Neural cell (in vitro differentiated cells): Measurements from ENCODE around the gene RNF149. TPM values are rescaled to one million over a fixed set of nuclear protein-coding genes. Genes with fewer than 3 reads are reported as not detected.

ENCODE experiments used
- H2AFZ ChIP-seq: fragments of 200-600, 300-800 bp; sonication (generic), shearing (Covaris generic); 2 replicates; pipeline ENCODE4 v1.6.0; 2014; ENCODE audit warnings: low read depth, mild to moderate bottlenecking, antibody characterized with exemption, low read length, moderate library complexity
- H3F3A ChIP-seq: fragments of 200-600 bp; shearing (Covaris generic); 2 replicates; pipeline ENCODE4 v1.6.1; 2016; ENCODE audit warnings: mild to moderate bottlenecking, moderate library complexity, mixed read lengths, antibody characterized with exemption, low read length; ENCODE audit not compliant: insufficient read depth, poor library complexity, severe bottlenecking
- H3K27ac ChIP-seq: fragments of 200-600, 300-800 bp; sonication (generic), shearing (Covaris generic); 2 replicates; pipeline ENCODE4 v1.5.1; 2014; ENCODE audit warnings: mild to moderate bottlenecking, low read length, moderate library complexity
- H3K27me3 ChIP-seq: fragments of 300-800, 200-600 bp; sonication (generic), shearing (Covaris generic); 2 replicates; pipeline ENCODE4 v1.6.0; 2014; ENCODE audit warnings: mild to moderate bottlenecking, low read depth, low read length, moderate library complexity; ENCODE audit not compliant: insufficient read depth
- H3K36me3 ChIP-seq: fragments of 300-800, 200-600 bp; sonication (generic), shearing (Covaris generic); 2 replicates; pipeline ENCODE4 v1.5.1; 2014; ENCODE audit warnings: mild to moderate bottlenecking, antibody characterized with exemption, low read length, moderate library complexity; ENCODE audit not compliant: insufficient read depth
- H3K4me2 ChIP-seq: fragments of 300-800, 200-600 bp; sonication (generic), shearing (Covaris generic); 2 replicates; pipeline ENCODE4 v1.6.0; 2014; ENCODE audit warnings: mild to moderate bottlenecking, low read length
- H3K4me3 ChIP-seq: fragments of 300-800, 200-600 bp; sonication (generic), shearing (Covaris generic); 2 replicates; pipeline ENCODE4 v1.5.1; 2014; ENCODE audit warnings: mild to moderate bottlenecking, low read length, moderate library complexity
- H3K79me2 ChIP-seq: fragments of 200-600 bp; shearing (Covaris generic); replicated peaks from 2 replicates; pipeline ENCODE4 v1.6.0; 2014; ENCODE audit warnings: mild to moderate bottlenecking, low read length, moderate library complexity; ENCODE audit not compliant: insufficient read depth
- H3K9ac ChIP-seq: fragments of 300-800, 200-600 bp; sonication (generic), shearing (Covaris generic); 2 replicates; pipeline ENCODE4 v1.6.1; 2016; ENCODE audit warnings: mild to moderate bottlenecking, low read length, mixed read lengths
- H3K9me2 ChIP-seq: fragments of 200-600 bp; shearing (Covaris generic); 2 replicates; pipeline ENCODE4 v1.6.1; 2016; ENCODE audit warnings: mild to moderate bottlenecking, low read length, mixed read lengths; ENCODE audit not compliant: insufficient read depth
- H3K9me3 ChIP-seq: fragments of 200-600, 300-800 bp; sonication (generic), shearing (Covaris generic); 2 replicates; pipeline ENCODE4 v1.6.1; 2016; ENCODE audit warnings: mild to moderate bottlenecking, mixed run types, low read length, moderate library complexity, mixed read lengths
- H4K20me1 ChIP-seq: fragments of 200-600 bp; shearing (Covaris generic); 2 replicates; pipeline ENCODE4 v1.6.1; 2016; ENCODE audit warnings: mild to moderate bottlenecking, mixed run types; ENCODE audit not compliant: insufficient read depth
- EP300 ChIP-seq: fragments of 450-650 bp; conservative IDR thresholded peaks from 2 replicates; pipeline ENCODE4 v1.6.1; 2014; ENCODE audit warnings: antibody characterized with exemption, mild to moderate bottlenecking, moderate library complexity; ENCODE audit not compliant: poor library complexity, severe bottlenecking
- EZH2 ChIP-seq: fragments of 200-600, 300-800 bp; shearing (Covaris generic), sonication (generic); IDR thresholded peaks from 2 replicates; pipeline ENCODE4 v1.6.1; 2014; ENCODE audit warnings: antibody characterized with exemption, low read length, borderline replicate concordance, mild to moderate bottlenecking; ENCODE audit not compliant: insufficient read depth, poor library complexity, severe bottlenecking
- MXI1 ChIP-seq: fragments of 450-650 bp; conservative IDR thresholded peaks from 2 replicates; pipeline ENCODE4 v1.6.1; 2014; ENCODE audit warnings: antibody characterized with exemption, mild to moderate bottlenecking; ENCODE audit not compliant: poor library complexity, severe bottlenecking
- POLR2AphosphoS5 ChIP-seq: IDR thresholded peaks from 2 replicates; pipeline ENCODE4 v1.6.1; 2012
- RAD21 ChIP-seq: fragments of 450-650 bp; conservative IDR thresholded peaks from 2 replicates; pipeline ENCODE4 v1.6.1; 2014; ENCODE audit warnings: antibody characterized with exemption, mild to moderate bottlenecking, moderate library complexity
- SMC3 ChIP-seq: fragments of 450-650 bp; conservative IDR thresholded peaks from 2 replicates; pipeline ENCODE4 v1.6.1; 2014; ENCODE audit warnings: antibody characterized with exemption, mild to moderate bottlenecking, moderate library complexity; ENCODE audit not compliant: poor library complexity
- TAF1 ChIP-seq: IDR thresholded peaks from 2 replicates; pipeline ENCODE4 v1.6.1; 2012; ENCODE audit warnings: low read depth
- polyA plus RNA-seq: library from polyadenylated mRNA; depleted of rRNA; stranded (reverse); fragments of >200 nt; gene quantifications from 2 replicates; pipeline ENCODE4 v1.2.3, GENCODE V29; 2014
- TF ChIP-seq, protein P1 (sequence below): IDR thresholded peaks from 2 replicates; pipeline ENCODE4 v1.6.1; 2012; ENCODE audit warnings: borderline replicate concordance
- TF ChIP-seq, protein P2 (sequence below): fragments of 450-650 bp; IDR thresholded peaks from 2 replicates; pipeline ENCODE4 v1.5.1; 2014; ENCODE audit warnings: antibody characterized with exemption, mild to moderate bottlenecking, moderate library complexity; ENCODE audit not compliant: poor library complexity, severe bottlenecking

The RNF149 gene
- polyA plus RNA-seq, 1 donor from 2014 or later, result 39.7 TPM

DNA sequence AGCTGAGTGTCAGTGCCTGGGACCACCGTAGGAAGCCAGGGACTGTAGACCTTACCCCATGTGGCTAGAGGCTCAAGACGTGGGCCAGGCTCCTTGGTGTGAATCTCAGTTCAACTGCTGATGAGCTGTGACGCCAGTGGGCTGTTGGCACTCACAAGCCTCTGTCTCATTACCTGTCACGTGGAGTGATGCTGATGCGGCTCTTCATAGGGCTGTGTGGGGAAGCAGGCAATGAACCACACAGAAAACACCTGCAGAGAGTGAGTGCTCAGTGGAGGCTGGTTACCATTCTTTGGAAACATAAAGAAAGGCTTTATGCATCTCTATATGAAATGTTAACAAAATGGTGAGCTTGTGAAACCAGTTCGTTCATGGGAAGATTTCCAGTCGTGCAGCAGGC, 42.7 kb upstream of the RNF149 start:
- Histone ChIP-seq H3K27me3 (no peaks in the 10 kb centered on the region), H3K9me3 (no peaks in the 10 kb centered on the region), H3K36me3 (no peaks in the 10 kb centered on the region), H2AFZ (no peak overlapping the region), H3K27ac (no peak overlapping the region), H3K4me3 (no peak overlapping the region), H3F3A (no peaks in the 10 kb centered on the region), H4K20me1 (no peaks in the 10 kb centered on the region), H3K4me2 (no peak overlapping the region), H3K79me2 (no peaks in the 10 kb centered on the region), H3K9ac (no peak overlapping the region), H3K9me2 (no peaks in the 10 kb centered on the region)
- TF ChIP-seq SMC3 (no peak), EZH2 (no peak)
- TF ChIP-seq, protein P1, sequence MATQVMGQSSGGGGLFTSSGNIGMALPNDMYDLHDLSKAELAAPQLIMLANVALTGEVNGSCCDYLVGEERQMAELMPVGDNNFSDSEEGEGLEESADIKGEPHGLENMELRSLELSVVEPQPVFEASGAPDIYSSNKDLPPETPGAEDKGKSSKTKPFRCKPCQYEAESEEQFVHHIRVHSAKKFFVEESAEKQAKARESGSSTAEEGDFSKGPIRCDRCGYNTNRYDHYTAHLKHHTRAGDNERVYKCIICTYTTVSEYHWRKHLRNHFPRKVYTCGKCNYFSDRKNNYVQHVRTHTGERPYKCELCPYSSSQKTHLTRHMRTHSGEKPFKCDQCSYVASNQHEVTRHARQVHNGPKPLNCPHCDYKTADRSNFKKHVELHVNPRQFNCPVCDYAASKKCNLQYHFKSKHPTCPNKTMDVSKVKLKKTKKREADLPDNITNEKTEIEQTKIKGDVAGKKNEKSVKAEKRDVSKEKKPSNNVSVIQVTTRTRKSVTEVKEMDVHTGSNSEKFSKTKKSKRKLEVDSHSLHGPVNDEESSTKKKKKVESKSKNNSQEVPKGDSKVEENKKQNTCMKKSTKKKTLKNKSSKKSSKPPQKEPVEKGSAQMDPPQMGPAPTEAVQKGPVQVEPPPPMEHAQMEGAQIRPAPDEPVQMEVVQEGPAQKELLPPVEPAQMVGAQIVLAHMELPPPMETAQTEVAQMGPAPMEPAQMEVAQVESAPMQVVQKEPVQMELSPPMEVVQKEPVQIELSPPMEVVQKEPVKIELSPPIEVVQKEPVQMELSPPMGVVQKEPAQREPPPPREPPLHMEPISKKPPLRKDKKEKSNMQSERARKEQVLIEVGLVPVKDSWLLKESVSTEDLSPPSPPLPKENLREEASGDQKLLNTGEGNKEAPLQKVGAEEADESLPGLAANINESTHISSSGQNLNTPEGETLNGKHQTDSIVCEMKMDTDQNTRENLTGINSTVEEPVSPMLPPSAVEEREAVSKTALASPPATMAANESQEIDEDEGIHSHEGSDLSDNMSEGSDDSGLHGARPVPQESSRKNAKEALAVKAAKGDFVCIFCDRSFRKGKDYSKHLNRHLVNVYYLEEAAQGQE, result no peak

DNA sequence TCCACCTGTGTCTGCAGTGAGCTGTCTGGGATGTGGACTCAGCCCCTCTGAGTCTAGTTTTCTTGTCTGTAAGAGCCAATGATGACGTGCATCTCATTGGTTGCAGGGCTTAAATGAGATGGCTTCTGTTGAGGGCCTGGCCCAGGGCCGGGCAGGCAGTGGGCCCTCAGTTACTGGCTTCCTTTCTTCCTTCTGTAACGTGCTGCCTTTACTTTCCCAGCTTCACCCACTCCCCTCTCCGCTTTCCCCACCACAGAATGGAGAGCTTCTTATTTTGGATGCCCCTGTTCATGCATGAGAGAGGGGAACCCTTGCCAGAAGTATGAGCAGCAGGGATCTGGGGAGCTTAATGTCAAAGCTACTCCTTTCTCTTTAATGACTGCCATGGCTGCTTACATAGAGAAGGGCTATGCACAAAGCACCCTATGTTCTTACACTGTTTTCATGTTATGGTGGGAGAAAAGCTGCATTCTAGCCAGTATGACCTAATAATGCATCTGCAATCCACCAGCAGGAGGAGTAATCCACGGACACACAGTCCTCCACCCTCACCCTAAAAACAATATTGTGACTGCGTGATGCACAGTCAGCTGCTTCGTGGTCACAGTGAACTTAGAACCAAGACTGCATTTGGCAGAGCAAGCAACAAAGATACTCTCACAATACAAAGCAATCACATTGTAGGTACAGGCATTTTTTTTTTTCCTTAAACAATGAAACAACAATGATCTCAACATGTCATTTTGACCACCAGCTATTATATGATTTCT, 41.6 kb upstream of the RNF149 start:
- no peak overlapping the region for H2AFZ ChIP-seq
- H3K4me2 ChIP-seq, result no peak overlapping the region
- H3K36me3 ChIP-seq, result no peaks in the 10 kb centered on the region
- no peaks in the 10 kb centered on the region for H3K27me3 ChIP-seq
- H3K79me2 ChIP-seq, result no peaks in the 10 kb centered on the region
- H3F3A ChIP-seq, result no peaks in the 10 kb centered on the region
- H3K27ac ChIP-seq, result no peak overlapping the region
- TF ChIP-seq EZH2 (no peak), SMC3 (no peak), MXI1 (no peak), EP300 (no peak)
- TF ChIP-seq, protein P2, sequence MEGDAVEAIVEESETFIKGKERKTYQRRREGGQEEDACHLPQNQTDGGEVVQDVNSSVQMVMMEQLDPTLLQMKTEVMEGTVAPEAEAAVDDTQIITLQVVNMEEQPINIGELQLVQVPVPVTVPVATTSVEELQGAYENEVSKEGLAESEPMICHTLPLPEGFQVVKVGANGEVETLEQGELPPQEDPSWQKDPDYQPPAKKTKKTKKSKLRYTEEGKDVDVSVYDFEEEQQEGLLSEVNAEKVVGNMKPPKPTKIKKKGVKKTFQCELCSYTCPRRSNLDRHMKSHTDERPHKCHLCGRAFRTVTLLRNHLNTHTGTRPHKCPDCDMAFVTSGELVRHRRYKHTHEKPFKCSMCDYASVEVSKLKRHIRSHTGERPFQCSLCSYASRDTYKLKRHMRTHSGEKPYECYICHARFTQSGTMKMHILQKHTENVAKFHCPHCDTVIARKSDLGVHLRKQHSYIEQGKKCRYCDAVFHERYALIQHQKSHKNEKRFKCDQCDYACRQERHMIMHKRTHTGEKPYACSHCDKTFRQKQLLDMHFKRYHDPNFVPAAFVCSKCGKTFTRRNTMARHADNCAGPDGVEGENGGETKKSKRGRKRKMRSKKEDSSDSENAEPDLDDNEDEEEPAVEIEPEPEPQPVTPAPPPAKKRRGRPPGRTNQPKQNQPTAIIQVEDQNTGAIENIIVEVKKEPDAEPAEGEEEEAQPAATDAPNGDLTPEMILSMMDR, result no peak
- H3K9ac ChIP-seq, result no peak overlapping the region
- no peaks in the 10 kb centered on the region for H4K20me1 ChIP-seq
- H3K9me3 ChIP-seq, result no peaks in the 10 kb centered on the region
- H3K4me3 ChIP-seq, result no peak overlapping the region
- H3K9me2 ChIP-seq, result no peaks in the 10 kb centered on the region

DNA sequence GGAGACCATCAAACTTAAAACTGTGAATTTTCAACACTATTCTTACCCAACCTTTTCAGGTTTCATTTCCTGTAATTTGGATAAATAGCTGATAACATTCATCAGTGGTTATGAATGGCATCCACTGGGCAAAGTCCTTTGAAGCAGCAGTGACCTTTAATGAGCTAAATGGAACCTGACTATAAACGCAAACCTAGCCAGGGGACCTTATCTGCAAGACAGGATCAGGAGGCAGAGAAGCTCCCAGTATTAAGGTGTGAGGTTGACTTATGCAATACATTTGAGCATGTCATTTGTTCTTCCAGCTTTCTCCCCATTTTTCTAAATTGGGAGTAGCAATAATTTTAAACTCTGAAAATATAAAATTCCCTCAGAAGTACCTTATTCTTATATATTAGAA, 40.4 kb upstream of the RNF149 start:
- no peaks in the 10 kb centered on the region for H3K79me2 ChIP-seq
- H3K27ac ChIP-seq, result no peak overlapping the region
- H3K4me3 ChIP-seq, result no peak overlapping the region
- H2AFZ ChIP-seq, result no peak overlapping the region
- no peaks in the 10 kb centered on the region for H3F3A ChIP-seq
- no peaks in the 10 kb centered on the region for H3K27me3 ChIP-seq
- no peaks in the 10 kb centered on the region for H4K20me1 ChIP-seq
- TF ChIP-seq RAD21 (no peak), POLR2AphosphoS5 (no peak), SMC3 (no peak), MXI1 (no peak), TAF1 (no peak), EP300 (no peak), EZH2 (no peak)
- TF ChIP-seq, protein P1, result no peak
- TF ChIP-seq, protein P2, result no peak
- H3K4me2 ChIP-seq, result no peak overlapping the region
- H3K9ac ChIP-seq, result no peak overlapping the region
- H3K9me2 ChIP-seq, result no peaks in the 10 kb centered on the region
- H3K36me3 ChIP-seq, result no peaks in the 10 kb centered on the region
- no peaks in the 10 kb centered on the region for H3K9me3 ChIP-seq
